SU-DHL-6 (cell line): Measurements from ENCODE around the gene GPR35.

Experiments
- CTCF ChIP-seq: fragments of 200-600 bp; sonication (generic); IDR thresholded peaks from one replicate; pipeline ENCODE4 v1.5.1; 2017; ENCODE audit warnings: antibody characterized with exemption, mild to moderate bottlenecking, low read length, moderate library complexity; ENCODE audit not compliant: insufficient read depth, poor library complexity, severe bottlenecking
- EZH2phosphoT487 ChIP-seq: fragments of 200-600 bp; sonication (generic), shearing (Covaris generic); conservative IDR thresholded peaks from 2 replicates; pipeline ENCODE4 v1.6.1; 2018; ENCODE audit warnings: mild to moderate bottlenecking, antibody characterized with exemption, low read length, moderate library complexity, mixed read lengths

DNA sequence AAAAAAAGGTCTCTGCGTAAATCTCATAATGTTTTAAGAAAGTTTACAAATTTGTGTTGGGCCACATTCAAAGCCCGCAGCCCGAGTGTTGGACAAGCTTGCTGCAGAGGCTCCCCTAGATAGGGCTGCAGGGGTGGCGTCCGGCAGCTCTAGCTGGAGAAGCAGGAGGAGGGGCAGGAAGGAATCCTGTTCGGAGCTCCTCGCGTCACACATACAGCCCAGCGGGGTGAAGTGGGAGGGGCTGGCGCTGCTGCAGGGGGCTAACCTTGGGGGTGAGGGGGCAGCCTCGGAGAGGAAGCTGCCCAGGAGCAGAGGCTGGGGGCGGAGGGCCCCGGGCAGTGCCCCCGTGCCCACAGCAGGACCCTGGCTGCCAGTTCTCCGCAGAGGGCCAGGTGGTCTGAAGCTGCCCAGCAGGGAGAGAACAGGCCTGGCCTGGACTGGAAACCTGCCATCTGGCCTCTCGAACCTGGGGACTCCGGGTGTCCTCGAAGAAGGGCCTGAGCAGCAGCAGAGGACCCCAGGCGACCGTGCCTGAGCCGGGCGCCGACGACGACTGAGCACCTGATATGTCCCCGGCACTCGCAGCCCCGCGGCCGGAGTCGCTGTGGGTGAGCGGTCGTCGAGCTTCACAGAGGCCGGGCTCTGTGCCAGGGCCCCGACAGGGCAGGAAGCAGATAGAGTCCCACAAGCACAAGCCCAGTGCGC is 2.6 kb upstream of the GPR35 start:
- TF ChIP-seq CTCF (no peak), EZH2phosphoT487 (no peak)
